Pancreas (tissue), 10 donors: ENCODE data around the gene GPR108. TPM values are rescaled to one million over a fixed set of nuclear protein-coding genes. Genes with fewer than 3 reads are reported as not detected.
A peak's percentile ranks its signal among the peaks of the same experiment; 100 is the strongest.
"Not testable (repeated sequence)": the region's sequence is repeated elsewhere in the genome, so short reads cannot be mapped to it uniquely, and the experiment has no call there.

Experiments
- ATAC-seq, 4 donors: fragments of 200-7000 bp; cut with Tn5 transposase; one replicate each; pipeline versions ENCODE4 v1.8.0 to v1.9.1; 2020; ENCODE audit warnings: mild to moderate bottlenecking in 4 of 4, moderate library complexity in 4 of 4
- DNase-seq, 6 donors: peaks; one replicate each; pipeline ENCODE4 v3.0.0-alpha.2; 2020
- FAIRE-seq: peaks from 2 replicates; lab custom pipeline; 2012; peaks lifted over from hg19 to GRCh38; lab: Jason Lieb, UNC
- H3K27ac ChIP-seq, 4 donors: fragments of 200-600 bp; sonication (generic); 1 replicate in 3 of 4; 2 replicates in 1 of 4; pipeline versions ENCODE4 v1.5.0 to v1.8.0; 2020
- H3K27me3 ChIP-seq, 4 donors: fragments of 200-600 bp; one replicate each; pipeline ENCODE4 v1.8.0; 2021
- H3K36me3 ChIP-seq, 3 donors: fragments of 200-600 bp; sonication (generic) in 1 of 3; one replicate each; pipeline versions ENCODE4 v1.5.0 to v1.8.0; 2020 to 2021
- H3K4me1 ChIP-seq, 3 donors: fragments of 200-600 bp; one replicate each; pipeline ENCODE4 v1.8.0; 2021
- H3K4me3 ChIP-seq, 4 donors: fragments of 200-600 bp; sonication (generic) in 2 of 4; one replicate each; pipeline versions ENCODE4 v1.5.0 to v1.8.0; 2020 to 2021
- H3K9me3 ChIP-seq, 4 donors: fragments of 200-600 bp; one replicate each; pipeline ENCODE4 v1.8.0; 2021
- CTCF ChIP-seq, 4 donors: fragments of 200-600 bp; sonication (generic) in 3 of 4; IDR thresholded peaks; one replicate each; pipeline versions ENCODE4 v1.5.0 to v1.8.0; 2021; ENCODE audit warnings: antibody characterized with exemption in 4 of 4
- WGBS, 2 donors: extraction: QIAGEN DNeasy Blood & Tissue Kit; methylation state at CpG; one replicate each; pipeline ENCODE4 v1.1.7; 2013; 5-methylcytosine and 5-hydroxymethylcytosine counted together
- intact Hi-C, 3 donors: fragments of 100-400 bp; cut with DNase I; formaldehyde crosslinking; loops; one replicate each; pipeline versions ENCODE4 v1.11.1 to v1.14.2; 2022
- polyA plus RNA-seq, 2 donors: library from polyadenylated mRNA; stranded (reverse); fragments of 200-250 nt; gene quantifications; one replicate each; pipeline ENCODE4 v1.2.3, GENCODE V29; 2013
- total RNA-seq, 6 donors: library from RNA; stranded (reverse); fragmentation: NEBNext Ultra II Directional in 4 of 6; extraction: Animal tissue kit (Norgen Biotek cat#: 25700) in 4 of 6; gene quantifications; one replicate each; pipeline versions ENCODE4 v1.2.1 to v1.2.4, GENCODE V29; 2021 to 2023
- donor health status: healthy with polysubstance abuse.
- donor health status: DM: no; HTN: no; CAD: no; lungs with moderate emphysema.
- donor health status: DM: no; HTN: no; CAD: no.
- donor health status: control.
- donor health status: control.
- donor health status: Bipolar disorder and iron deficiency.
- donor health status: DM: yes; HTN: yes; CAD: no.
- donor health status: DM: no; HTN: no; CAD: no.
- donor health status: DM: no; HTN: no; CAD: no.
- donor health status: DM: yes; HTN: yes; CAD: no.

GPR108 gene
- total RNA-seq: 10 to 100 TPM; 46.1 to 62.6 (median 52.0) TPM
- 100 to 1,000 TPM; 108 to 154 TPM for polyA plus RNA-seq

GRCh38 chr19:6737284-6737872 lies at the start of gene GPR108:
TSS of gene GPR108 (minus strand) at chr19:6737580. CDS start at chr19:6737576, 4 bp downstream.
- TF ChIP-seq CTCF (IDR thresholded peaks at IDR 0.05): no peak
- H3K27me3 ChIP-seq: no peaks in the 10 kb centered on the region
- peak within 1 kb of the TSS; percentile 79 to 96 (median 88) for H3K4me3 ChIP-seq
- peaks cover 12 to 27% (median 13%) of the 10 kb centered on the region in 3 donors for H3K4me1 ChIP-seq
- WGBS, 2 donors: 0 to 1% methylated on average over 40 to 55 of the region's 55 CpGs
- H3K9me3 ChIP-seq: no peaks in the 10 kb centered on the region
- H3K36me3 ChIP-seq: peaks cover 0 to 11% (median 0%) of the 10 kb centered on the region in 3 donors
- intact Hi-C loops: loop anchor here in 1 of 3 donors (5.0 kb wide), 1 partner anchor 125 kb away; no protein-coding TSS in a partner anchor
- peak; percentile 99 for FAIRE-seq
- peak; percentile 98 to 100 (median 99) for DNase-seq
- peak; percentile 71 to 82 (median 77) for ATAC-seq
- H3K27ac ChIP-seq: peak within 1 kb of the TSS; percentile 91 to 95 (median 93)

- no peak for TF ChIP-seq CTCF (IDR thresholded peaks at IDR 0.05)
- DNase-seq (no peak), ATAC-seq (no peak), FAIRE-seq (no peak)
- Histone ChIP-seq H3K9me3 (no peaks in the 10 kb centered on the region), H3K4me1 (no peaks in the 10 kb centered on the region), H3K27ac (no peak overlapping the region), H3K27me3 (no peaks in the 10 kb centered on the region), H3K36me3 (no peaks in the 10 kb centered on the region), H3K4me3 (no peak overlapping the region)
- 75 to 80% methylated on average over 4 of the region's 4 CpGs for WGBS, 2 donors
- intact Hi-C loops: no loop called here
Observed at GRCh38 chr19:6779206-6779605, 41.8 kb upstream of the GPR108 start.

- DNase-seq: no peak
- Histone ChIP-seq H3K4me1 (no peaks in the 10 kb centered on the region), H3K9me3 (no peaks in the 10 kb centered on the region), H3K27me3 (no peaks in the 10 kb centered on the region), H3K4me3 (no peak overlapping the region), H3K36me3 (no peaks in the 10 kb centered on the region), H3K27ac (no peak overlapping the region)
- FAIRE-seq: no peak
- ATAC-seq: no peak
- WGBS, 2 donors: 64 to 84% methylated on average over 4 of the region's 4 CpGs
- intact Hi-C loops: no loop called here
- TF ChIP-seq CTCF (IDR thresholded peaks at IDR 0.05): no peak
Observed at GRCh38 chr19:6778386-6778785, 41.0 kb upstream of the GPR108 start.

- WGBS, 2 donors: 81 to 86% methylated on average over 2 of the region's 2 CpGs
- Histone ChIP-seq H3K4me3 (no peak overlapping the region), H3K27me3 (no peaks in the 10 kb centered on the region), H3K27ac (no peak overlapping the region), H3K9me3 (no peaks in the 10 kb centered on the region), H3K4me1 (no peaks in the 10 kb centered on the region), H3K36me3 (no peaks in the 10 kb centered on the region)
- ATAC-seq (no peak), DNase-seq (no peak), FAIRE-seq (no peak)
- intact Hi-C loops: no loop called here
- TF ChIP-seq CTCF (IDR thresholded peaks at IDR 0.05): no peak
Observed at GRCh38 chr19:6777434-6777833, 40.1 kb upstream of the GPR108 start.

DNA sequence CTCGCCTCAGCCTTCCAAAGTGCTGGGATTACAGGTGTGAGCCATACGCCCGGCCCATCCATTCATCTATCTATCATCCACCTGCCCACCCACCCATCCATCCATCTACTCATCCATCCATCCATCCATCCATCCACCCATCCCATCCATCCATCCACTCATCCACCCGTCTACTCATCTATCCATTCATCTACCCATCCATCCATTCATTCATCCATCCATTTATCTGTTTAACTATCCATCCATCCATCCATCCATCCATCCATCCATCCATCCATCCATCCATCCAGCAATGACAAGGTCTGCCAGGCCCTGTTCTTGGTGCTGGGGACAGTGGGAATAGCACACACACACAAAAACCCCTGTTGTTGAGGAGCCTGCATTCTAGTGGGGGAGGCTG lies 39.6 kb upstream of the GPR108 start:
- DNase-seq (no peak), FAIRE-seq (no peak), ATAC-seq (no peak)
- no peaks in the 10 kb centered on the region for H3K36me3 ChIP-seq
- no peak overlapping the region for H3K4me3 ChIP-seq
- H3K27ac ChIP-seq: no peak overlapping the region
- 70 to 85% methylated on average over 4 of the region's 4 CpGs for WGBS, 2 donors
- H3K27me3 ChIP-seq: no peaks in the 10 kb centered on the region
- intact Hi-C loops: no loop called here
- H3K4me1 ChIP-seq: no peaks in the 10 kb centered on the region
- TF ChIP-seq CTCF (IDR thresholded peaks at IDR 0.05): no peak
- H3K9me3 ChIP-seq: no peaks in the 10 kb centered on the region

GRCh38 chr19:6776045-6776444 lies 38.7 kb upstream of the GPR108 start:
- H3K27me3 ChIP-seq, DNase-seq, H3K4me3 ChIP-seq, H3K4me1 ChIP-seq, intact Hi-C loops, H3K27ac ChIP-seq, FAIRE-seq, ATAC-seq, H3K36me3 ChIP-seq, H3K9me3 ChIP-seq: not testable (repeated sequence)
